HepG2 (cell line): ENCODE results near the gene SPEM2. TPM values are rescaled to one million over a fixed set of nuclear protein-coding genes. Genes with fewer than 3 reads are reported as not detected.

Experiments
- HNRNPLL ChIP-seq: fragments of 200-400 bp; formaldehyde crosslinking; IDR thresholded peaks from 2 replicates; pipeline ENCODE4 v1.6.1; 2017; ENCODE audit warnings: mild to moderate bottlenecking, low read depth, low read length; ENCODE audit not compliant: poor library complexity, severe bottlenecking
- KMT2A ChIP-seq: sonication (generic); formaldehyde crosslinking; IDR thresholded peaks from 2 replicates; pipeline ENCODE4 v1.4.0; 2020; ENCODE audit warnings: missing genetic modification reagents
- PAF1 ChIP-seq: IDR thresholded peaks from 2 replicates; pipeline ENCODE4 v1.6.1; 2016; ENCODE audit warnings: missing genetic modification reagents, missing compliant biosample characterization
- RAD21 ChIP-seq: fragments of 450-650 bp; formaldehyde crosslinking; IDR thresholded peaks from 2 replicates; pipeline ENCODE4 v1.5.0; 2020; ENCODE audit warnings: mild to moderate bottlenecking
- STAG1 ChIP-seq: sonication (generic); formaldehyde crosslinking; IDR thresholded peaks from 2 replicates; pipeline ENCODE4 v1.4.0; 2020; ENCODE audit warnings: missing genetic modification reagents
- ZNF7 ChIP-seq: IDR thresholded peaks from 2 replicates; pipeline ENCODE4 v1.6.1; 2016; ENCODE audit warnings: missing biosample characterization, missing genetic modification reagents
- ZNF891 ChIP-seq: sonication (generic); formaldehyde crosslinking; IDR thresholded peaks from 2 replicates; pipeline ENCODE4 v1.5.0; 2020; ENCODE audit warnings: mild to moderate bottlenecking, missing genetic modification reagents
- polyA plus RNA-seq, 8 experiments: library from polyadenylated mRNA; depleted of rRNA in 3 of 8; stranded (reverse) in 7 of 8; unstranded in 1 of 8; fragments of >200 nt; fragmentation: Illumina TruSeq in 4 of 8; extraction: Trizol in 4 of 8; gene quantifications; 2 replicates each; pipeline versions ENCODE4 v1.2.1 to v1.2.3, GENCODE V29; 2011 to 2016; ENCODE audit warnings: low read depth in 4 of 8, missing spikeins in 1 of 8, mixed read lengths in 1 of 8; ENCODE audit not compliant: insufficient read depth in 1 of 8
- total RNA-seq, 5 experiments: library from RNA; depleted of rRNA; stranded (reverse); fragments of >200 nt; fragmentation: Illumina TruSeq; extraction: Trizol; gene quantifications; 2 replicates each; pipeline ENCODE4 v1.2.3, GENCODE V29; 2016; ENCODE audit warnings: low read depth in 1 of 5
- TF ChIP-seq, protein P1 (sequence below): sonication (generic); formaldehyde crosslinking; IDR thresholded peaks from 2 replicates; pipeline ENCODE4 v1.4.0; 2020; ENCODE audit warnings: missing genetic modification reagents
- TF ChIP-seq, protein P2 (sequence below): sonication (generic); formaldehyde crosslinking; IDR thresholded peaks from 2 replicates; pipeline ENCODE4 v1.5.1; 2020; ENCODE audit warnings: mild to moderate bottlenecking, missing genetic modification reagents, moderate library complexity
- TF ChIP-seq, protein P3 (sequence below): sonication (generic); formaldehyde crosslinking; IDR thresholded peaks from 2 replicates; pipeline ENCODE4 v1.9.0; 2022; ENCODE audit warnings: low read depth, missing genetic modification reagents
- TF ChIP-seq, protein P4 (sequence below): IDR thresholded peaks from 2 replicates; pipeline ENCODE4 v1.6.1; 2016
- TF ChIP-seq, protein P5 (sequence below), 2 experiments: sonication (generic) in 1 of 2; formaldehyde crosslinking in 1 of 2; IDR thresholded peaks; 2 replicates each; pipeline versions ENCODE4 v1.4.0 to v1.6.1; 2016 to 2020; ENCODE audit warnings: borderline replicate concordance in 1 of 2, low read depth in 1 of 2, mild to moderate bottlenecking in 1 of 2, missing genetic modification reagents in 1 of 2
- TF ChIP-seq, protein P6 (sequence below): sonication (generic); formaldehyde crosslinking; IDR thresholded peaks from 2 replicates; pipeline ENCODE4 v1.4.0; 2020; ENCODE audit warnings: low read depth, mild to moderate bottlenecking, missing genetic modification reagents

Gene SPEM2
- total and polyA plus RNA-seq, 2 of the 13 experiments (the other 11 are each of a cell fraction or from before 2014, with no cell fraction given) = not detected

DNA sequence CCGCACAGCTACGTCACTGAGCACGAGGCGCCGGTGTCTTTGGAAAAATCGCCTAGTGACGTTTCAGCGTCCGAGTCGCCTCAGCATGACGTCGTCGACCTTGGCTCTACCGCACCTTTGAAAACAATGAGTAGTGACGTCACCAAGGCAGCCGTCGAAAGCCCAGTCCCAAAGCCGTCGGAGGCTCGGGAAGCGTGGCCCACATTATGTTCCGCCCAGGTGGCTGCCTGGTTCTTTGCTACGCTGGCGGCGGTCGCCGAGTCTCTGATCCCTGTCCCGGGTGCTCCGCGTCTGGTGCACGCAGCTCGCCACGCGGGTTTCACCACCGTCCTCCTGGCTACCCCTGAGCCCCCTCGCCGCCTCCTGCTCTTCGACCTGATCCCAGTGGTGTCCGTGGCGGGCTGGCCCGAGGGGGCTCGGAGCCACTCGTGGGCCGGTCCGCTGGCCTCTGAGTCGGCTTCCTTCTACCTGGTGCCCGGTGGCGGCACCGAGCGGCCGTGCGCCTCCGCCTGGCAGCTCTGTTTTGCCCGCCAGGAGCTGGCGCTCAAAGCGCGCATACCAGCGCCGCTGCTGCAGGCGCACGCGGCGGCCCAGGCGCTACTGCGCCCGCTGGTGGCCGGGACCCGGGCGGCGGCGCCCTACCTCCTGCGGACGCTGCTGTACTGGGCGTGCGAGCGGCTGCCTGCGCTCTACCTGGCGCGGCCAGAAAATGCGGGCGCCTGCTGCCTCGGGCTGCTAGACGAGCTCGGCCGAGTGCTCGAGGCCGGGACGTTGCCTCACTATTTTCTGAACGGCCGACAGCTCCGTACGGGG lies 11.3 kb downstream of the SPEM2 start (continued):
- TF ChIP-seq, protein P1, sequence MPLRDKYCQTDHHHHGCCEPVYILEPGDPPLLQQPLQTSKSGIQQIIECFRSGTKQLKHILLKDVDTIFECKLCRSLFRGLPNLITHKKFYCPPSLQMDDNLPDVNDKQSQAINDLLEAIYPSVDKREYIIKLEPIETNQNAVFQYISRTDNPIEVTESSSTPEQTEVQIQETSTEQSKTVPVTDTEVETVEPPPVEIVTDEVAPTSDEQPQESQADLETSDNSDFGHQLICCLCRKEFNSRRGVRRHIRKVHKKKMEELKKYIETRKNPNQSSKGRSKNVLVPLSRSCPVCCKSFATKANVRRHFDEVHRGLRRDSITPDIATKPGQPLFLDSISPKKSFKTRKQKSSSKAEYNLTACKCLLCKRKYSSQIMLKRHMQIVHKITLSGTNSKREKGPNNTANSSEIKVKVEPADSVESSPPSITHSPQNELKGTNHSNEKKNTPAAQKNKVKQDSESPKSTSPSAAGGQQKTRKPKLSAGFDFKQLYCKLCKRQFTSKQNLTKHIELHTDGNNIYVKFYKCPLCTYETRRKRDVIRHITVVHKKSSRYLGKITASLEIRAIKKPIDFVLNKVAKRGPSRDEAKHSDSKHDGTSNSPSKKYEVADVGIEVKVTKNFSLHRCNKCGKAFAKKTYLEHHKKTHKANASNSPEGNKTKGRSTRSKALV (CRISPR knock-in tag) = peak; percentile 81
- TF ChIP-seq, protein P2, sequence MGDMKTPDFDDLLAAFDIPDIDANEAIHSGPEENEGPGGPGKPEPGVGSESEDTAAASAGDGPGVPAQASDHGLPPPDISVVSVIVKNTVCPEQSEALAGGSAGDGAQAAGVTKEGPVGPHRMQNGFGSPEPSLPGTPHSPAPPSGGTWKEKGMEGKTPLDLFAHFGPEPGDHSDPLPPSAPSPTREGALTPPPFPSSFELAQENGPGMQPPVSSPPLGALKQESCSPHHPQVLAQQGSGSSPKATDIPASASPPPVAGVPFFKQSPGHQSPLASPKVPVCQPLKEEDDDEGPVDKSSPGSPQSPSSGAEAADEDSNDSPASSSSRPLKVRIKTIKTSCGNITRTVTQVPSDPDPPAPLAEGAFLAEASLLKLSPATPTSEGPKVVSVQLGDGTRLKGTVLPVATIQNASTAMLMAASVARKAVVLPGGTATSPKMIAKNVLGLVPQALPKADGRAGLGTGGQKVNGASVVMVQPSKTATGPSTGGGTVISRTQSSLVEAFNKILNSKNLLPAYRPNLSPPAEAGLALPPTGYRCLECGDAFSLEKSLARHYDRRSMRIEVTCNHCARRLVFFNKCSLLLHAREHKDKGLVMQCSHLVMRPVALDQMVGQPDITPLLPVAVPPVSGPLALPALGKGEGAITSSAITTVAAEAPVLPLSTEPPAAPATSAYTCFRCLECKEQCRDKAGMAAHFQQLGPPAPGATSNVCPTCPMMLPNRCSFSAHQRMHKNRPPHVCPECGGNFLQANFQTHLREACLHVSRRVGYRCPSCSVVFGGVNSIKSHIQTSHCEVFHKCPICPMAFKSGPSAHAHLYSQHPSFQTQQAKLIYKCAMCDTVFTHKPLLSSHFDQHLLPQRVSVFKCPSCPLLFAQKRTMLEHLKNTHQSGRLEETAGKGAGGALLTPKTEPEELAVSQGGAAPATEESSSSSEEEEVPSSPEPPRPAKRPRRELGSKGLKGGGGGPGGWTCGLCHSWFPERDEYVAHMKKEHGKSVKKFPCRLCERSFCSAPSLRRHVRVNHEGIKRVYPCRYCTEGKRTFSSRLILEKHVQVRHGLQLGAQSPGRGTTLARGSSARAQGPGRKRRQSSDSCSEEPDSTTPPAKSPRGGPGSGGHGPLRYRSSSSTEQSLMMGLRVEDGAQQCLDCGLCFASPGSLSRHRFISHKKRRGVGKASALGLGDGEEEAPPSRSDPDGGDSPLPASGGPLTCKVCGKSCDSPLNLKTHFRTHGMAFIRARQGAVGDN = peak; percentile 82
- TF ChIP-seq, protein P3, sequence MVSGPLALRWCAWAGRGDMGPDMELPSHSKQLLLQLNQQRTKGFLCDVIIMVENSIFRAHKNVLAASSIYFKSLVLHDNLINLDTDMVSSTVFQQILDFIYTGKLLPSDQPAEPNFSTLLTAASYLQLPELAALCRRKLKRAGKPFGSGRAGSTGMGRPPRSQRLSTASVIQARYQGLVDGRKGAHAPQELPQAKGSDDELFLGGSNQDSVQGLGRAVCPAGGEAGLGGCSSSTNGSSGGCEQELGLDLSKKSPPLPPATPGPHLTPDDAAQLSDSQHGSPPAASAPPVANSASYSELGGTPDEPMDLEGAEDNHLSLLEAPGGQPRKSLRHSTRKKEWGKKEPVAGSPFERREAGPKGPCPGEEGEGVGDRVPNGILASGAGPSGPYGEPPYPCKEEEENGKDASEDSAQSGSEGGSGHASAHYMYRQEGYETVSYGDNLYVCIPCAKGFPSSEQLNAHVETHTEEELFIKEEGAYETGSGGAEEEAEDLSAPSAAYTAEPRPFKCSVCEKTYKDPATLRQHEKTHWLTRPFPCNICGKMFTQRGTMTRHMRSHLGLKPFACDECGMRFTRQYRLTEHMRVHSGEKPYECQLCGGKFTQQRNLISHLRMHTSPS = peak; percentile 57; the same call in 1 of the 2 replicates
- TF ChIP-seq, protein P4, sequence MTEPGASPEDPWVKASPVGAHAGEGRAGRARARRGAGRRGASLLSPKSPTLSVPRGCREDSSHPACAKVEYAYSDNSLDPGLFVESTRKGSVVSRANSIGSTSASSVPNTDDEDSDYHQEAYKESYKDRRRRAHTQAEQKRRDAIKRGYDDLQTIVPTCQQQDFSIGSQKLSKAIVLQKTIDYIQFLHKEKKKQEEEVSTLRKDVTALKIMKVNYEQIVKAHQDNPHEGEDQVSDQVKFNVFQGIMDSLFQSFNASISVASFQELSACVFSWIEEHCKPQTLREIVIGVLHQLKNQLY (CRISPR knock-in tag) = 0 out of 2 replicates have a peak, but pooled peaks have one; percentile 12
- TF ChIP-seq ZNF891 (CRISPR knock-in tag) = no peak
- TF ChIP-seq, protein P5, sequence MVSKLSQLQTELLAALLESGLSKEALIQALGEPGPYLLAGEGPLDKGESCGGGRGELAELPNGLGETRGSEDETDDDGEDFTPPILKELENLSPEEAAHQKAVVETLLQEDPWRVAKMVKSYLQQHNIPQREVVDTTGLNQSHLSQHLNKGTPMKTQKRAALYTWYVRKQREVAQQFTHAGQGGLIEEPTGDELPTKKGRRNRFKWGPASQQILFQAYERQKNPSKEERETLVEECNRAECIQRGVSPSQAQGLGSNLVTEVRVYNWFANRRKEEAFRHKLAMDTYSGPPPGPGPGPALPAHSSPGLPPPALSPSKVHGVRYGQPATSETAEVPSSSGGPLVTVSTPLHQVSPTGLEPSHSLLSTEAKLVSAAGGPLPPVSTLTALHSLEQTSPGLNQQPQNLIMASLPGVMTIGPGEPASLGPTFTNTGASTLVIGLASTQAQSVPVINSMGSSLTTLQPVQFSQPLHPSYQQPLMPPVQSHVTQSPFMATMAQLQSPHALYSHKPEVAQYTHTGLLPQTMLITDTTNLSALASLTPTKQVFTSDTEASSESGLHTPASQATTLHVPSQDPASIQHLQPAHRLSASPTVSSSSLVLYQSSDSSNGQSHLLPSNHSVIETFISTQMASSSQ (IDR thresholded peaks at IDR 0.05; ENCODE audit: low read depth) = no peak
- TF ChIP-seq, protein P5 (CRISPR knock-in tag; IDR thresholded peaks at IDR 0.05; ENCODE audit: borderline replicate concordance) = no peak
- TF ChIP-seq STAG1 (CRISPR knock-in tag) = peak; percentile 74
- TF ChIP-seq KMT2A (CRISPR knock-in tag) = peak; percentile 21; the same call in 1 of the 2 replicates
- TF ChIP-seq, protein P6, sequence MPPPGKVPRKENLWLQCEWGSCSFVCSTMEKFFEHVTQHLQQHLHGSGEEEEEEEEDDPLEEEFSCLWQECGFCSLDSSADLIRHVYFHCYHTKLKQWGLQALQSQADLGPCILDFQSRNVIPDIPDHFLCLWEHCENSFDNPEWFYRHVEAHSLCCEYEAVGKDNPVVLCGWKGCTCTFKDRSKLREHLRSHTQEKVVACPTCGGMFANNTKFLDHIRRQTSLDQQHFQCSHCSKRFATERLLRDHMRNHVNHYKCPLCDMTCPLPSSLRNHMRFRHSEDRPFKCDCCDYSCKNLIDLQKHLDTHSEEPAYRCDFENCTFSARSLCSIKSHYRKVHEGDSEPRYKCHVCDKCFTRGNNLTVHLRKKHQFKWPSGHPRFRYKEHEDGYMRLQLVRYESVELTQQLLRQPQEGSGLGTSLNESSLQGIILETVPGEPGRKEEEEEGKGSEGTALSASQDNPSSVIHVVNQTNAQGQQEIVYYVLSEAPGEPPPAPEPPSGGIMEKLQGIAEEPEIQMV (CRISPR knock-in tag) = peak; percentile 76
- no peak for TF ChIP-seq ZNF7 (CRISPR knock-in tag)
- TF ChIP-seq HNRNPLL = peak; percentile 75
- peak; percentile 96 for TF ChIP-seq RAD21
- no peak for TF ChIP-seq PAF1 (CRISPR knock-in tag)
